Endothelial cell of umbilical vein (primary cell): ENCODE measurements around the gene FAM216A. TPM values are rescaled to one million over a fixed set of nuclear protein-coding genes. Genes with fewer than 3 reads are reported as not detected.
A peak's percentile ranks its signal among the peaks of the same experiment; 100 is the strongest.
"Not testable (repeated sequence)": the region's sequence is repeated elsewhere in the genome, so short reads cannot be mapped to it uniquely, and the experiment has no call there.

Experiments
- Bru-seq: library from RNA; stranded (reverse); fragments of 400-500 nt; gene quantifications from one replicate; lab custom pipeline; 2021; lab: Mats Ljungman, UMichigan
- BruChase-seq, 2 experiments: library from RNA; stranded (reverse); fragments of 400-500 nt; gene quantifications; one replicate each; lab custom pipeline; 2021; lab: Mats Ljungman, UMichigan
- BruUV-seq: library from RNA; stranded (reverse); fragments of 400-500 nt; replicated peaks from 2 replicates; lab custom pipeline; 2021; lab: Mats Ljungman, UMichigan
- CTCF ChIA-PET: fragments of 300-600, 350-600 bp; sonication (Branson Sonifier 250); formaldehyde crosslinking; loops from one replicate; lab custom pipeline; 2021; ENCODE audit warnings: antibody characterized with exemption, inconsistent platforms; lab: Charles Lee
- POLR2A ChIA-PET: fragments of 300-600, 350-600 bp; sonication (Branson Sonifier 250); formaldehyde crosslinking; loops from one replicate; lab custom pipeline; 2021; ENCODE audit warnings: antibody characterized with exemption, inconsistent platforms; lab: Charles Lee
- DNase-seq: peaks from one replicate; pipeline ENCODE4 v3.0.0-alpha.2; 2011; ENCODE audit warnings: low read depth, low spot score
- FAIRE-seq: peaks from 2 replicates; lab custom pipeline; 2011; peaks lifted over from hg19 to GRCh38; lab: Jason Lieb, UNC
- H2AFZ ChIP-seq: 2 replicates; pipeline ENCODE4 v1.6.0; 2012; ENCODE audit warnings: low read depth, low read length, control low read depth, inconsistent platforms
- H3K27ac ChIP-seq: 2 replicates; pipeline ENCODE4 v1.5.1; 2011; ENCODE audit warnings: low read depth, mild to moderate bottlenecking, control low read depth, low read length, moderate library complexity; ENCODE audit not compliant: insufficient read depth
- H3K27me3 ChIP-seq, 2 experiments: 2 replicates each; pipeline versions ENCODE4 v1.6.0 to v1.6.1; 2011; ENCODE audit warnings: low read length in 2 of 2, mixed read lengths in 1 of 2; ENCODE audit not compliant: control insufficient read depth in 2 of 2, insufficient read depth in 2 of 2
- H3K36me3 ChIP-seq, 2 experiments: 2 replicates in 1 of 2; 3 replicates in 1 of 2; pipeline ENCODE4 v1.5.1; 2011; ENCODE audit warnings: low read length in 2 of 2, mild to moderate bottlenecking in 1 of 2, moderate library complexity in 1 of 2; ENCODE audit not compliant: control insufficient read depth in 2 of 2, insufficient read depth in 2 of 2; ENCODE audit errors: extremely low read depth in 1 of 2
- H3K4me1 ChIP-seq: 3 replicates; pipeline ENCODE4 v1.5.1; 2011; ENCODE audit warnings: mild to moderate bottlenecking, low read length; ENCODE audit not compliant: control insufficient read depth, insufficient read depth; ENCODE audit errors: extremely low read depth
- H3K4me2 ChIP-seq: 2 replicates; pipeline ENCODE4 v1.6.1; 2011; ENCODE audit warnings: low read length, control low read depth, mixed read lengths; ENCODE audit not compliant: insufficient read depth
- H3K4me3 ChIP-seq, 3 experiments: fragments of 200-600 bp in 1 of 3; sonication (generic), shearing (Covaris generic) in 1 of 3; replicated peaks in 1 of 3; 2 replicates each; pipeline ENCODE4 v1.5.1; 2011 to 2016; ENCODE audit warnings: control low read depth in 3 of 3, low read length in 3 of 3, mild to moderate bottlenecking in 2 of 3, inconsistent platforms in 1 of 3, low read depth in 1 of 3, moderate library complexity in 1 of 3; ENCODE audit not compliant: insufficient read depth in 1 of 3
- H3K79me2 ChIP-seq: 2 replicates; pipeline ENCODE4 v1.6.0; 2012; ENCODE audit warnings: low read length, inconsistent platforms; ENCODE audit not compliant: control insufficient read depth, insufficient read depth
- H3K9ac ChIP-seq: replicated peaks from 2 replicates; pipeline ENCODE3; 2011; ENCODE audit warnings: low read length, control low read depth; ENCODE audit not compliant: insufficient read depth; ENCODE audit errors: extremely low read depth
- H3K9me1 ChIP-seq: replicated peaks from 3 replicates; pipeline ENCODE4 v1.6.0; 2011; ENCODE audit warnings: mild to moderate bottlenecking, low read length; ENCODE audit not compliant: control insufficient read depth, insufficient read depth; ENCODE audit errors: extremely low read depth
- H3K9me3 ChIP-seq: replicated peaks from 2 replicates; pipeline ENCODE4 v1.5.1; 2012; ENCODE audit warnings: low read length, inconsistent platforms; ENCODE audit not compliant: control insufficient read depth, insufficient read depth
- H4K20me1 ChIP-seq: replicated peaks from 2 replicates; pipeline ENCODE3; 2011; ENCODE audit warnings: mild to moderate bottlenecking, low read length; ENCODE audit not compliant: control insufficient read depth, insufficient read depth; ENCODE audit errors: extremely low read depth
- CTCF ChIP-seq, 2 donors: IDR thresholded peaks; 1 replicate in 1 of 2; 2 replicates in 1 of 2; pipeline ENCODE4 v1.5.1; 2011; ENCODE audit warnings: low read length in 2 of 2, mild to moderate bottlenecking in 2 of 2, moderate library complexity in 2 of 2, control low read depth in 1 of 2, inconsistent platforms in 1 of 2, low read depth in 1 of 2; ENCODE audit not compliant: insufficient read depth in 1 of 2; ENCODE audit errors: extremely low read depth in 1 of 2
- EZH2 ChIP-seq: IDR thresholded peaks from 2 replicates; pipeline ENCODE4 v1.6.1; 2012; ENCODE audit warnings: borderline replicate concordance, low read depth, mild to moderate bottlenecking, moderate library complexity, low read length, inconsistent platforms; ENCODE audit not compliant: severe bottlenecking
- FOS ChIP-seq: IDR thresholded peaks from 2 replicates; pipeline ENCODE4 v1.6.1; 2011; ENCODE audit warnings: mild to moderate bottlenecking, low read length, moderate library complexity, borderline replicate concordance; ENCODE audit not compliant: insufficient read depth
- GATA2 ChIP-seq: IDR thresholded peaks from 2 replicates; pipeline ENCODE4 v1.7.0; 2011; ENCODE audit warnings: low read depth, mild to moderate bottlenecking, moderate library complexity, mixed read lengths, low read length; ENCODE audit not compliant: insufficient read length, insufficient read depth
- MAX ChIP-seq: IDR thresholded peaks from 2 replicates; pipeline ENCODE4 v1.6.1; 2011; ENCODE audit not compliant: insufficient read depth, insufficient read length
- MYC ChIP-seq: IDR thresholded peaks from one replicate; pipeline ENCODE4 v1.6.1; 2011; ENCODE audit warnings: mild to moderate bottlenecking, low read depth, low read length
- POLR2A ChIP-seq: IDR thresholded peaks from 2 replicates; pipeline ENCODE4 v1.6.1; 2012; ENCODE audit warnings: low read depth, mild to moderate bottlenecking, control low read depth, low read length
- POLR2AphosphoS5 ChIP-seq: IDR thresholded peaks from 2 replicates; pipeline ENCODE4 v1.6.1; 2012; ENCODE audit warnings: low read depth, mild to moderate bottlenecking, control low read depth, low read length, moderate library complexity; ENCODE audit not compliant: insufficient read depth
- dilution Hi-C: fragments of 300-500 bp; cut with MboI; formaldehyde crosslinking; loops from one replicate; pipeline ENCODE4 v1.15.0; 2019; ENCODE audit warnings: low sequenced_read_pairs; ENCODE audit not compliant: extremely low pct_ligation_motif_present
- intact Hi-C: fragments of 100-400 bp; cut with micrococcal nuclease; formaldehyde crosslinking; loops from one replicate; pipeline ENCODE4 v1.10.0; 2022
- long read RNA-seq: library from polyadenylated mRNA; stranded (forward); transcript quantifications from one replicate; pipeline ENCODE4 v2.0.0, GENCODE V29; 2021
- polyA minus RNA-seq, 3 experiments: library from RNA; depleted of rRNA, polyadenylated mRNA; stranded (reverse); fragments of >200 nt; gene quantifications; 1 replicate in 1 of 3; 2 replicates in 2 of 3; pipeline ENCODE4 v1.2.3, GENCODE V29; 2011
- polyA plus RNA-seq, 4 experiments: library from polyadenylated mRNA; depleted of rRNA in 3 of 4; stranded (reverse) in 3 of 4; unstranded in 1 of 4; fragments of >200 nt; gene quantifications; 2 replicates each; pipeline versions ENCODE4 v1.2.1 to v1.2.3, GENCODE V29; 2011 to 2012; ENCODE audit warnings: missing spikeins in 1 of 4
- total RNA-seq: library from RNA; stranded (reverse); gene quantifications from 2 replicates; pipeline ENCODE4 v1.2.3, GENCODE V29; 2021

The FAM216A gene
- total RNA-seq (7.9 and 11.7 TPM in 2 replicates), polyA plus RNA-seq (11.6 and 12.4 TPM in 2 replicates), polyA minus RNA-seq (5.6 and 5.9 TPM in 2 replicates), Bru-seq, nascent RNA (percentile 55 among the genes with signal in this experiment), BruChase-seq, experiment 1, labeled RNA remaining after a 6-hour chase (percentile 52 among the genes with signal in this experiment), BruChase-seq, experiment 2, labeled RNA remaining after a 2-hour chase (percentile 50 among the genes with signal in this experiment)
- polyA plus RNA-seq (2011; cell fraction: cytosol; rRNA removed): 16.3 and 17.3 TPM in 2 replicates
- polyA plus RNA-seq (2011; cell fraction: nucleus; rRNA removed): 13.6 and 21.8 TPM in 2 replicates
- 18.6 and 26.9 TPM in 2 replicates for polyA plus RNA-seq (2012)
- 13.8 TPM for polyA minus RNA-seq (2011; cell fraction: cytosol; rRNA and poly(A)+ RNA removed)
- polyA minus RNA-seq (2011; cell fraction: nucleus; rRNA and poly(A)+ RNA removed): 3.8 and 6.2 TPM in 2 replicates
- long read RNA-seq, transcript FAM216A-201 (7 exons, 1,582 nt): major isoform, 42 of 52 reads
- long read RNA-seq, partial matches to known transcripts: 1 of 52 reads
- long read RNA-seq, other reads (novel, unspliced or antisense): 9 of 52 reads

GRCh38 chr12:110468214-110469048 is at the start of gene FAM216A, which contains the start of gene GPN3:
TSS of gene FAM216A (plus strand) at chr12:110468845. CDS start at chr12:110468876, 31 bp downstream.
TSS of gene GPN3 (minus strand) at chr12:110468257. CDS start at chr12:110468203, 54 bp downstream.
- Histone ChIP-seq H3K4me2 (peak within 1 kb of the TSS; percentile 97), H3K79me2 (peaks cover 22% of the 10 kb centered on the region), H3K27ac (peak within 1 kb of the TSS; percentile 52), H3K9ac (peak within 1 kb of the TSS; percentile 86), H3K27me3 (no peaks in the 10 kb centered on the region), H3K9me3 (no peaks in the 10 kb centered on the region), H3K4me3 (peak within 1 kb of the TSS; percentile 60 to 84 (median 77)), H4K20me1 (no peaks in the 10 kb centered on the region), H3K9me1 (no peaks in the 10 kb centered on the region), H2AFZ (peak within 1 kb of the TSS; percentile 94), H3K4me1 (peaks cover 13% of the 10 kb centered on the region), H3K36me3 (no peaks in the 10 kb centered on the region)
- dilution Hi-C loops: no loop called here
- intact Hi-C loops: loop anchor here (1.0 to 5.0 kb wide), 9 partner anchors 18 to 420 kb away; partner anchors contain the start of genes ARPC3, PPP1CC, PPTC7 and RAD9B
- FAIRE-seq: peak; percentile 99
- DNase-seq: peak; percentile 98
- POLR2A ChIA-PET: interaction anchor here (1.0 to 1.5 kb wide), 4 partner anchors 18 to 227 kb away, joined by 3 to 16 read pairs (median 4); partner anchors contain the start of genes ARPC3, RAD9B and VPS29
- CTCF ChIA-PET: interaction anchor here (0.7 to 3.8 kb wide), 23 partner anchors 9 to 145 kb away, joined by 3 to 99 read pairs (median 5); partner anchors contain the start of genes ARPC3, RAD9B, TCTN1 and VPS29
- no TSS peak for BruUV-seq
- TF ChIP-seq MYC (peak; percentile 79), EZH2 (no peak), GATA2 (no peak), POLR2A (peak; percentile 64), FOS (peak; percentile 8), CTCF (IDR thresholded peaks at IDR 0.05; ENCODE audit: extremely low read depth in 1 of 2, insufficient read depth in 1 of 2, low read depth in 1 of 2, low read length in 2 of 2) (no peak), MAX (peak; percentile 48), POLR2AphosphoS5 (peak; percentile 31)

GRCh38 chr12:110420644-110421043 is 48.0 kb upstream of the FAM216A start:
- POLR2A ChIA-PET, BruUV-seq, H3K4me1 ChIP-seq, H3K9ac ChIP-seq, H2AFZ ChIP-seq, H3K9me3 ChIP-seq, H4K20me1 ChIP-seq, H3K27ac ChIP-seq, intact Hi-C loops, dilution Hi-C loops, H3K9me1 ChIP-seq, DNase-seq, H3K36me3 ChIP-seq, H3K79me2 ChIP-seq, H3K4me2 ChIP-seq, H3K4me3 ChIP-seq, FAIRE-seq: not testable (repeated sequence)
- H3K27me3 ChIP-seq: peaks cover 6 to 11% of the 10 kb centered on the region in 2 experiments
- CTCF ChIA-PET: interaction anchor here (0.7 to 2.9 kb wide), 4 partner anchors 9 to 14 kb away, joined by 3 to 30 read pairs (median 4); no protein-coding TSS in a partner anchor
